Esophagus muscularis mucosa (tissue), 4 donors: Measurements from ENCODE around the gene PIK3C2A. TPM values are rescaled to one million over a fixed set of nuclear protein-coding genes. Genes with fewer than 3 reads are reported as not detected.
"Not testable (repeated sequence)": the region's sequence is repeated elsewhere in the genome, so short reads cannot be mapped to it uniquely, and the experiment has no call there.

Experiments used
- DNase-seq: peaks from one replicate; pipeline ENCODE4 v3.0.0-alpha.2; 2017; ENCODE audit errors: extremely low spot score
- H3K27ac ChIP-seq, 4 donors: fragments of 200-600 bp; sonication (generic); replicated peaks in 1 of 4; 1 replicate in 3 of 4; 2 replicates in 1 of 4; pipeline ENCODE4 v1.5.1; 2016 to 2019; ENCODE audit warnings: mild to moderate bottlenecking in 1 of 4
- H3K27me3 ChIP-seq, 4 donors: fragments of 200-600 bp; sonication (generic); one replicate each; pipeline versions ENCODE4 v1.5.1 to v1.6.0; 2016 to 2019
- H3K36me3 ChIP-seq, 4 donors: fragments of 200-600 bp; sonication (generic); one replicate each; pipeline ENCODE4 v1.5.1; 2016 to 2019
- H3K4me1 ChIP-seq, 4 donors: fragments of 200-600 bp; sonication (generic); one replicate each; pipeline ENCODE4 v1.5.1; 2016 to 2019
- H3K4me3 ChIP-seq, 4 donors: fragments of 200-600 bp; sonication (generic); 1 replicate in 2 of 4; 2 replicates in 2 of 4; pipeline ENCODE4 v1.5.1; 2016 to 2019; ENCODE audit warnings: mild to moderate bottlenecking in 4 of 4, moderate library complexity in 1 of 4
- H3K9me3 ChIP-seq, 4 donors: fragments of 200-600 bp; sonication (generic); 1 replicate in 3 of 4; 2 replicates in 1 of 4; pipeline ENCODE4 v1.5.1; 2016 to 2019
- EP300 ChIP-seq: sonication (generic); formaldehyde crosslinking; IDR thresholded peaks from one replicate; pipeline ENCODE4 v1.6.1; 2017; ENCODE audit warnings: antibody characterized with exemption
- POLR2A ChIP-seq: fragments of 450-650 bp; IDR thresholded peaks from one replicate; pipeline ENCODE4 v1.6.1; 2017; ENCODE audit warnings: antibody characterized with exemption, moderate library complexity, mild to moderate bottlenecking, low read depth
- POLR2AphosphoS5 ChIP-seq, 2 donors: sonication (generic); formaldehyde crosslinking; IDR thresholded peaks; one replicate each; pipeline ENCODE4 v1.6.1; 2017; ENCODE audit warnings: antibody characterized with exemption in 2 of 2
- WGBS: methylation state at CpG from one replicate; pipeline ENCODE4 v1.1.5; 2018; 5-methylcytosine and 5-hydroxymethylcytosine counted together
- intact Hi-C: fragments of 100-400 bp; cut with DNase I; formaldehyde crosslinking; loops from one replicate; pipeline ENCODE4 v1.15.1; 2023
- total RNA-seq, 4 donors: library from RNA; depleted of rRNA; stranded (reverse); fragments of >200 nt; gene quantifications; one replicate each; pipeline versions ENCODE4 v1.1.0 to v1.2.1, GENCODE V29; 2016
- TF ChIP-seq, protein P1 (sequence below), 3 experiments: fragments of 200-600 bp in 2 of 3; fragments of 450-650 bp in 1 of 3; sonication (generic) in 2 of 3; IDR thresholded peaks; one replicate each; pipeline ENCODE4 v1.5.1; 2017 to 2019; ENCODE audit warnings: antibody characterized with exemption in 3 of 3, mild to moderate bottlenecking in 2 of 3, moderate library complexity in 1 of 3

The PIK3C2A gene
- total RNA-seq, 4 donors from 2014 or later, result 62.1 to 85.3 (median 72.7) TPM

DNA sequence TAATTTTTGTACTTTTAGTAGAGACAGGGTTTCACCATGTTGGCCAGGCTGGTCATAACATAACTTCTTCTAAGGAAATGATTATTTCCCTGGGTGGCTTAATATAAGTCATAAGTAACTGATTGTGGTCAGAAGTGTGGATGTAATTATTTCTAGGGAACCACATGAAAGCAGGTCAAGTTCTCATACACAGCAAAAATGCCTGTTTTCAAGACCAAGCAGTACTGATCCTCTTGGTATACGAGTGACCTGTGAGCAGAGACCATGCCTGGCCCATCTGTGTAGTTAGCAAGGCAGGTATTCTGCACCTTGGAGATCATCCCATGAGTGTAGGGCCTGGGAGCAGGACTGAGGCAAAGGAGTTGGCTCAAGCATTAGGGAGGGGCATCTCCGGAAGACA is 36.3 kb upstream of the PIK3C2A start:
- intact Hi-C loops, result no loop called here
- TF ChIP-seq, protein P1, sequence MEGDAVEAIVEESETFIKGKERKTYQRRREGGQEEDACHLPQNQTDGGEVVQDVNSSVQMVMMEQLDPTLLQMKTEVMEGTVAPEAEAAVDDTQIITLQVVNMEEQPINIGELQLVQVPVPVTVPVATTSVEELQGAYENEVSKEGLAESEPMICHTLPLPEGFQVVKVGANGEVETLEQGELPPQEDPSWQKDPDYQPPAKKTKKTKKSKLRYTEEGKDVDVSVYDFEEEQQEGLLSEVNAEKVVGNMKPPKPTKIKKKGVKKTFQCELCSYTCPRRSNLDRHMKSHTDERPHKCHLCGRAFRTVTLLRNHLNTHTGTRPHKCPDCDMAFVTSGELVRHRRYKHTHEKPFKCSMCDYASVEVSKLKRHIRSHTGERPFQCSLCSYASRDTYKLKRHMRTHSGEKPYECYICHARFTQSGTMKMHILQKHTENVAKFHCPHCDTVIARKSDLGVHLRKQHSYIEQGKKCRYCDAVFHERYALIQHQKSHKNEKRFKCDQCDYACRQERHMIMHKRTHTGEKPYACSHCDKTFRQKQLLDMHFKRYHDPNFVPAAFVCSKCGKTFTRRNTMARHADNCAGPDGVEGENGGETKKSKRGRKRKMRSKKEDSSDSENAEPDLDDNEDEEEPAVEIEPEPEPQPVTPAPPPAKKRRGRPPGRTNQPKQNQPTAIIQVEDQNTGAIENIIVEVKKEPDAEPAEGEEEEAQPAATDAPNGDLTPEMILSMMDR (IDR thresholded peaks at IDR 0.05), result no peak
- TF ChIP-seq EP300 (no peak), POLR2AphosphoS5 (IDR thresholded peaks at IDR 0.05) (no peak), POLR2A (no peak)
- Histone ChIP-seq H3K36me3 (no peaks in the 10 kb centered on the region), H3K4me1 (no peaks in the 10 kb centered on the region), H3K4me3 (no peak overlapping the region), H3K27me3 (no peaks in the 10 kb centered on the region), H3K27ac (no peak overlapping the region), H3K9me3 (no peaks in the 10 kb centered on the region)
- DNase-seq, result no peak
- 80% methylated on average over 2 of the region's 2 CpGs for WGBS

DNA sequence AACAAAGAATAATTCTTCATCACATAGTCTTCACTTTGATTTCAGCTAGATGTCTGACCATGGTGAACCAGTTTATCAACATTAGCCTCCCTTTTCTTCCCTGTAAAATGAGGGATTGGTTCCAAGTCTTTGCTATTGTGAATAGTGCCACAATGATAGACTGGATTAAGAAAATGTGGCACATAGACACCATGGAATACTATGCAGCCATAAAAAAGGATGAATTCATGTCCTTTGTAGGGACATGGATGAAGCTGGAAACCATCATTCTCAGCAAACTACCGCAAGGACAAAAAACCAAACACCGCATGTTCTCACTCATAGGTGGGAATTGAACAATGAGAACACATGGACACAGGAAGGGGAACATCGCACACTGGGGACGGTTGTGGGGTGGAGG is 35.2 kb upstream of the PIK3C2A start:
- H3K27me3 ChIP-seq, H3K27ac ChIP-seq, H3K4me1 ChIP-seq, H3K36me3 ChIP-seq, H3K9me3 ChIP-seq, DNase-seq, intact Hi-C loops, H3K4me3 ChIP-seq: not testable (repeated sequence)
- 89% methylated on average over 4 of the region's 4 CpGs for WGBS

DNA sequence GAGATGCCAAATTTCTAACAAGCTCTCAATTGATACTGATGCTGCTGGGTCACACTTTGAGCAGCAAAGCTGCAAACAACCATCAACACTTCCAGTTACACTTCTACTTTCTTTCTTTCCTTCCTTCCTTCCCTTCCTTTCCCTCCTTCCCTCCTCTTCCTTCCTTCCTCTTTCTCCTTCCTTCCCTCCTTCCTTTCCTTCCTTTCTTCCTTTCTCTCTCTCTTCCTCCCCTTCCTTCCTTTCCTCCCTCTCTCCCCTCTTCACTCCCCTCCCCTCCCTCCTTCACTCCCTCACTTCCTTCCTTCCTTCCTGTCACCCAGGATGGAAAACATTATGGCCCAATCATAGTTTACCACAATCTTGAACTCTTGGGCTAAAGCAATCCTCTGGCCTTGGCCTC is 33.0 kb upstream of the PIK3C2A start:
- no peaks in the 10 kb centered on the region for H3K27me3 ChIP-seq
- no peak overlapping the region for H3K27ac ChIP-seq
- H3K9me3 ChIP-seq, result no peaks in the 10 kb centered on the region
- H3K36me3 ChIP-seq, result no peaks in the 10 kb centered on the region
- no peak for TF ChIP-seq POLR2AphosphoS5 (IDR thresholded peaks at IDR 0.05)
- TF ChIP-seq, protein P1 (IDR thresholded peaks at IDR 0.05), result no peak
- TF ChIP-seq POLR2A, result no peak
- TF ChIP-seq EP300, result no peak
- DNase-seq, result no peak
- intact Hi-C loops, result no loop called here
- no peak overlapping the region for H3K4me3 ChIP-seq
- H3K4me1 ChIP-seq, result no peaks in the 10 kb centered on the region

DNA sequence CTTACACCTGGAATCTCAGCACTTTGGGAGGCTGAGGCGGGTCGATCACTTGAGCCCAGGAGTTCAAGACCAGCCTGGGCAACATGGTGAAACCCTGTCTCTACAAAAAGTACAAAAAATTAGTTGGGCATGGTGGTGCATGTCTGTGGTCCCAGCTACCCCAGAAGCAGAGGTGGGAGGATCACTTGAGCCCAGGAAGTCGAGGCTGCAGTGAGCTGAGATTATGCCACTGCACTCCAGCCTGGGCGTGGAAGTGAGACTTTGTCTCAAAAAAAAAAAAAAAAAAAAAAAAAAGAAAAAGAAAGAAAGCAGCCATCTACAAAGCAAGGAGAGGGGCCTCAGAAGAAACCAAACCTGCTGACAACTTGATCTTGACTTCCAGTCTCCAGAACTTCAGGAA is 32.1 kb upstream of the PIK3C2A start:
- 87% methylated on average over 4 of the region's 4 CpGs for WGBS
- H3K27me3 ChIP-seq, H3K4me1 ChIP-seq, H3K9me3 ChIP-seq, H3K27ac ChIP-seq, H3K4me3 ChIP-seq, H3K36me3 ChIP-seq, DNase-seq, intact Hi-C loops: not testable (repeated sequence)

DNA sequence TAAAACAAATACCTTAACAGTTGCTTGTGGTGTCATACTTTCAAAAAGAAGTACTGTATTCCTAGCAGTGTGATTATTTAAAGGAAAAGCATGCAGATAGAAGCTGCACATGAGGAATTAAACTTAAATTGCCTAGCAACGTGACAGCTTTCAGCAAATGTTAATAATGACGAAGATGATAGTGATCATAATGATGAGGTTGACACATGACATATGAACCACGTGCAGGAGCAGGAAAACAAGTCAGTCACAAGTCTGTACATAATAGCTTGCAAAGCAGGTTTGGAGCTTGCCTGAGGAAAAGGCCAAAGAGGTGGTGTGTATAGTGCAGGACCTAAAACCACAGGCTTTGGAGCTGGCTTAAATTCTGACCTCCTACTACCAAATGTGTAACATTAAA is 30.6 kb upstream of the PIK3C2A start:
- WGBS, result 57% methylated on average over 3 of the region's 3 CpGs
- Histone ChIP-seq H3K4me3 (no peak overlapping the region), H3K27ac (no peak overlapping the region), H3K4me1 (no peaks in the 10 kb centered on the region), H3K36me3 (no peaks in the 10 kb centered on the region), H3K9me3 (no peaks in the 10 kb centered on the region), H3K27me3 (no peaks in the 10 kb centered on the region)
- intact Hi-C loops, result no loop called here
- DNase-seq, result no peak
- TF ChIP-seq POLR2A (no peak), POLR2AphosphoS5 (IDR thresholded peaks at IDR 0.05) (no peak), EP300 (no peak)
- TF ChIP-seq, protein P1 (IDR thresholded peaks at IDR 0.05), result no peak

DNA sequence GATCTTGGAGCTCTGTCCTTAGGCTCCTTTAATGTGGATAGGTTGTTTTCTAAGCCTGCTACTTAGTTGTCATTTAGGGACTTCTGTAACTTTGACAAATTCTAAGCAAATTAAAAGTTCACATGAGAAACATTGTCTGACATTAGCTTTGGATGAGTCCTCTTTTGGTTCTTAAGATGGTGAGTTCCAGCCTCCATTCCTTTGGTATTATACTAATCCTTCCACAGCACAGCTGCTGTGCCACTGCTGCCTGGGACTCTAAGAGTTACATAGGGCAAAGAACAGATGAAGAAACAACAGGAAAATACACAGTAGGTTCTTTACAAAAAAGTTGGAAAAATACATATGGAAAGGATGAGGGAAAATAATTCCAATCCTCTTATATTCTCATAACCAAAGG is 25.3 kb upstream of the PIK3C2A start:
- Histone ChIP-seq H3K4me3 (no peak overlapping the region), H3K9me3 (no peaks in the 10 kb centered on the region), H3K27me3 (no peaks in the 10 kb centered on the region), H3K36me3 (no peaks in the 10 kb centered on the region), H3K4me1 (peaks cover 0 to 8% (median 0%) of the 10 kb centered on the region in 4 donors), H3K27ac (no peak overlapping the region)
- TF ChIP-seq POLR2A, result no peak
- TF ChIP-seq, protein P1 (IDR thresholded peaks at IDR 0.05), result no peak
- TF ChIP-seq EP300, result no peak
- no peak for TF ChIP-seq POLR2AphosphoS5 (IDR thresholded peaks at IDR 0.05)
- intact Hi-C loops, result loop anchor here (5.0 kb wide), 2 partner anchors 44 to 269 kb away; partner anchors contain the start of gene NUCB2
- no peak for DNase-seq
